ENCODE measurements around the gene ZBTB46.
"Not testable (repeated sequence)": the region's sequence is repeated elsewhere in the genome, so short reads cannot be mapped to it uniquely, and the experiment has no call there.

The ZBTB46 gene

GRCh38 chr20:63811491-63811875, 19.6 kb downstream of the ZBTB46 start:
- no peak for DNase-seq

- no peak for DNase-seq
These were observed 20.2 kb downstream of the ZBTB46 start for GRCh38 chr20:63810730-63811490.

- no peak for DNase-seq
These were observed 21.2 kb downstream of the ZBTB46 start for GRCh38 chr20:63809856-63810255.

- no peak for DNase-seq
These were observed 21.9 kb downstream of the ZBTB46 start for GRCh38 chr20:63808964-63809674.

- no peak for DNase-seq
These were observed 22.8 kb downstream of the ZBTB46 start for GRCh38 chr20:63808145-63808724.

GRCh38 chr20:63807654-63808053, 23.4 kb downstream of the ZBTB46 start:
- no peak for DNase-seq

- DNase-seq = no peak
These were observed 26.8 kb downstream of the ZBTB46 start for GRCh38 chr20:63804308-63804636.

GRCh38 chr20:63802469-63803240, 28.4 kb downstream of the ZBTB46 start:
- no peak for DNase-seq

GRCh38 chr20:63801174-63801573, 29.9 kb downstream of the ZBTB46 start:
- not testable (repeated sequence) for DNase-seq

GRCh38 chr20:63800411-63800810, 30.7 kb downstream of the ZBTB46 start:
- DNase-seq = not testable (repeated sequence)

- DNase-seq = not testable (repeated sequence)
These were observed 31.9 kb downstream of the ZBTB46 start for GRCh38 chr20:63799127-63799526.

GRCh38 chr20:63797175-63797574, 33.9 kb downstream of the ZBTB46 start:
- DNase-seq = not testable (repeated sequence)

GRCh38 chr20:63795178-63795830, 35.8 kb downstream of the ZBTB46 start:
- peak; percentile 15 for DNase-seq

GRCh38 chr20:63794614-63795013, 36.5 kb downstream of the ZBTB46 start:
- DNase-seq = no peak

GRCh38 chr20:63792866-63793265, 38.2 kb downstream of the ZBTB46 start:
- DNase-seq = no peak

GRCh38 chr20:63791497-63792156, 39.4 kb downstream of the ZBTB46 start:
- no peak for DNase-seq

- no peak for DNase-seq
These were observed 40.4 kb downstream of the ZBTB46 start for GRCh38 chr20:63790572-63791168.

GRCh38 chr20:63789836-63790571, 41.1 kb downstream of the ZBTB46 start:
- no peak for DNase-seq

GRCh38 chr20:63787749-63788148, 43.3 kb downstream of the ZBTB46 start:
- no peak for DNase-seq

GRCh38 chr20:63787302-63787701, 43.8 kb downstream of the ZBTB46 start:
- DNase-seq = no peak

- no peak for DNase-seq
These were observed 45.4 kb downstream of the ZBTB46 start for GRCh38 chr20:63785691-63786131.

Data from DMS79 treated with DMSO at 0.1 percent for 48 hours (cell line).